ENCODE results near the gene ZNF567. TPM values are rescaled to one million over a fixed set of nuclear protein-coding genes. Genes with fewer than 3 reads are reported as not detected.

ZNF567 gene
- total RNA-seq, 1 experiment from 2014 or later: 11.3 TPM

DNA sequence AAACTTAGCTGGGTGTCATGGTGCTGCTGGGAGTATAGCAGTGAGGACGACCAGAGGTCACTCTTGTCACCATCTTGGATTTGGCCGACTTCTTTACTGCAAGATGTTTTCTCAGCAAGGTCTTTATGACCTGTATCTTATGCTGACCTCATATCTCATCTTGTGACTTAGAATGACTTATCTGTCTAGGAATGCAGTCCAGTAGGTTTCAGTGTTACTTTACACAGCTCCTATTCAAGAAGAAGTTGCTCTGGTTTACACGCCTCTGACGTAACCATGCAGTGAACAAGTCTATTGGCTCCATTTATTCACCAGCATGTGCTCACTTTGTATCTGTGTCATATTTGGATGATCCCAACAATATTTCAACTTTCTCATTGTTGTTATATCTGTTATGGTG lies 58.5 kb downstream of the ZNF567 start:
- Histone ChIP-seq H3K36me3 (ENCODE audit: control insufficient read depth, insufficient read depth, low read length) (peaks cover 13% of the 10 kb centered on the region; the same call in 1 of the 2 replicates), H3K27me3 (ENCODE audit: control insufficient read depth, insufficient read depth, low read length) (no peaks in the 10 kb centered on the region), H3K9me3 (ENCODE audit: control insufficient read depth, insufficient read depth, low read depth, low read length) (peaks cover 70% of the 10 kb centered on the region), H3K4me1 (ENCODE audit: control insufficient read depth, insufficient read depth, low read length) (no peaks in the 10 kb centered on the region), H3K4me3 (ENCODE audit: low read depth in 2 of 2, low read length in 2 of 2) (no peak overlapping the region), H3K27ac (ENCODE audit: low read length) (no peak overlapping the region)
- intact Hi-C loops (cut with micrococcal nuclease; ENCODE audit: unreplicated experiment): no loop called here
- TSS peak; percentile 46 for BruUV-seq (replicated peaks)
- CTCF ChIA-PET: no interaction called here
- in situ Hi-C loops (cut with HindIII; ENCODE audit: low pct_unique_long_range_greater_than_20kb, low sequenced_read_pairs): no loop called here
- ATAC-seq (no peak), DNase-seq (ENCODE audit: low read depth, low spot score) (no peak)
- POLR2A ChIA-PET: no interaction called here
- TF ChIP-seq, protein P1, sequence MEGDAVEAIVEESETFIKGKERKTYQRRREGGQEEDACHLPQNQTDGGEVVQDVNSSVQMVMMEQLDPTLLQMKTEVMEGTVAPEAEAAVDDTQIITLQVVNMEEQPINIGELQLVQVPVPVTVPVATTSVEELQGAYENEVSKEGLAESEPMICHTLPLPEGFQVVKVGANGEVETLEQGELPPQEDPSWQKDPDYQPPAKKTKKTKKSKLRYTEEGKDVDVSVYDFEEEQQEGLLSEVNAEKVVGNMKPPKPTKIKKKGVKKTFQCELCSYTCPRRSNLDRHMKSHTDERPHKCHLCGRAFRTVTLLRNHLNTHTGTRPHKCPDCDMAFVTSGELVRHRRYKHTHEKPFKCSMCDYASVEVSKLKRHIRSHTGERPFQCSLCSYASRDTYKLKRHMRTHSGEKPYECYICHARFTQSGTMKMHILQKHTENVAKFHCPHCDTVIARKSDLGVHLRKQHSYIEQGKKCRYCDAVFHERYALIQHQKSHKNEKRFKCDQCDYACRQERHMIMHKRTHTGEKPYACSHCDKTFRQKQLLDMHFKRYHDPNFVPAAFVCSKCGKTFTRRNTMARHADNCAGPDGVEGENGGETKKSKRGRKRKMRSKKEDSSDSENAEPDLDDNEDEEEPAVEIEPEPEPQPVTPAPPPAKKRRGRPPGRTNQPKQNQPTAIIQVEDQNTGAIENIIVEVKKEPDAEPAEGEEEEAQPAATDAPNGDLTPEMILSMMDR (IDR thresholded peaks at IDR 0.05): no peak
- TF ChIP-seq, protein P2, sequence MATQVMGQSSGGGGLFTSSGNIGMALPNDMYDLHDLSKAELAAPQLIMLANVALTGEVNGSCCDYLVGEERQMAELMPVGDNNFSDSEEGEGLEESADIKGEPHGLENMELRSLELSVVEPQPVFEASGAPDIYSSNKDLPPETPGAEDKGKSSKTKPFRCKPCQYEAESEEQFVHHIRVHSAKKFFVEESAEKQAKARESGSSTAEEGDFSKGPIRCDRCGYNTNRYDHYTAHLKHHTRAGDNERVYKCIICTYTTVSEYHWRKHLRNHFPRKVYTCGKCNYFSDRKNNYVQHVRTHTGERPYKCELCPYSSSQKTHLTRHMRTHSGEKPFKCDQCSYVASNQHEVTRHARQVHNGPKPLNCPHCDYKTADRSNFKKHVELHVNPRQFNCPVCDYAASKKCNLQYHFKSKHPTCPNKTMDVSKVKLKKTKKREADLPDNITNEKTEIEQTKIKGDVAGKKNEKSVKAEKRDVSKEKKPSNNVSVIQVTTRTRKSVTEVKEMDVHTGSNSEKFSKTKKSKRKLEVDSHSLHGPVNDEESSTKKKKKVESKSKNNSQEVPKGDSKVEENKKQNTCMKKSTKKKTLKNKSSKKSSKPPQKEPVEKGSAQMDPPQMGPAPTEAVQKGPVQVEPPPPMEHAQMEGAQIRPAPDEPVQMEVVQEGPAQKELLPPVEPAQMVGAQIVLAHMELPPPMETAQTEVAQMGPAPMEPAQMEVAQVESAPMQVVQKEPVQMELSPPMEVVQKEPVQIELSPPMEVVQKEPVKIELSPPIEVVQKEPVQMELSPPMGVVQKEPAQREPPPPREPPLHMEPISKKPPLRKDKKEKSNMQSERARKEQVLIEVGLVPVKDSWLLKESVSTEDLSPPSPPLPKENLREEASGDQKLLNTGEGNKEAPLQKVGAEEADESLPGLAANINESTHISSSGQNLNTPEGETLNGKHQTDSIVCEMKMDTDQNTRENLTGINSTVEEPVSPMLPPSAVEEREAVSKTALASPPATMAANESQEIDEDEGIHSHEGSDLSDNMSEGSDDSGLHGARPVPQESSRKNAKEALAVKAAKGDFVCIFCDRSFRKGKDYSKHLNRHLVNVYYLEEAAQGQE (IDR thresholded peaks at IDR 0.05; ENCODE audit: insufficient read depth in 1 of 2, low read depth in 2 of 2, low read length in 1 of 2): no peak
- TF ChIP-seq TCF7L2 (IDR thresholded peaks at IDR 0.05; ENCODE audit: low read depth, low read length) (no peak), POLR2AphosphoS5 (IDR thresholded peaks at IDR 0.05; ENCODE audit: low read depth, low read length) (no peak), SIN3A (IDR thresholded peaks at IDR 0.05; ENCODE audit: borderline replicate concordance, insufficient read depth, low read depth, low read length) (no peak)

DNA sequence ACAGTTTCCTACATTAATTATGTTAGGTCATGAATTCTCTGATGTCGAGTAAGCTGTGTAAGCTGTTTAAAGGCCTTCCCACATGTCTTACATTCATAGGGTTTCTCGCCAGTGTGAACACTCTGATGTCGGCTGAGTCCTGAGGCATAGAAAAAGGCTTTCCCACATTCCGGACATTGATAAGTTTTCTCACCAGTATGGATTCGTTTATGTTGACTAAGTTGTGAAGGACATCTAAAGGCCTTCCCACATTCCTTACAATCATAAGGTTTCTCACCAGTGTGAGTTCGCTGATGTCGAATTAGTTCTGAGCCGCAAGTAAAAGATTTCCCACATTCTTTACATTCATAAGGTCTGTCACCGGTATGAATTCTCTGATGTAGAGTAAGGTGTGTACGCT lies 60.3 kb downstream of the ZNF567 start:
- peaks cover 86% of the 10 kb centered on the region for H3K9me3 ChIP-seq (ENCODE audit: control insufficient read depth, insufficient read depth, low read depth, low read length)
- TF ChIP-seq, protein P1 (IDR thresholded peaks at IDR 0.05): no peak
- TF ChIP-seq POLR2AphosphoS5 (IDR thresholded peaks at IDR 0.05; ENCODE audit: low read depth, low read length) (no peak), TCF7L2 (IDR thresholded peaks at IDR 0.05; ENCODE audit: low read depth, low read length) (no peak), SIN3A (IDR thresholded peaks at IDR 0.05; ENCODE audit: borderline replicate concordance, insufficient read depth, low read depth, low read length) (no peak)
- TF ChIP-seq, protein P2 (IDR thresholded peaks at IDR 0.05; ENCODE audit: insufficient read depth in 1 of 2, low read depth in 2 of 2, low read length in 1 of 2): no peak
- H3K27me3 ChIP-seq (ENCODE audit: control insufficient read depth, insufficient read depth, low read length): no peaks in the 10 kb centered on the region
- POLR2A ChIA-PET: no interaction called here
- H3K4me3 ChIP-seq (ENCODE audit: low read depth in 2 of 2, low read length in 2 of 2): no peak overlapping the region
- ATAC-seq (no peak), DNase-seq (ENCODE audit: low read depth, low spot score) (no peak)
- H3K4me1 ChIP-seq (ENCODE audit: control insufficient read depth, insufficient read depth, low read length): no peaks in the 10 kb centered on the region
- in situ Hi-C loops (cut with HindIII; ENCODE audit: low pct_unique_long_range_greater_than_20kb, low sequenced_read_pairs): no loop called here
- H3K27ac ChIP-seq (ENCODE audit: low read length): no peak overlapping the region
- H3K36me3 ChIP-seq (ENCODE audit: control insufficient read depth, insufficient read depth, low read length): peaks cover 13% of the 10 kb centered on the region; the same call in 1 of the 2 replicates
- intact Hi-C loops (cut with micrococcal nuclease; ENCODE audit: unreplicated experiment): no loop called here
- no TSS peak for BruUV-seq (replicated peaks)
- CTCF ChIA-PET: no interaction called here
